Sigmoid colon (tissue), 7 donors: ENCODE measurements around the gene DENND5A. TPM values are rescaled to one million over a fixed set of nuclear protein-coding genes. Genes with fewer than 3 reads are reported as not detected.

Source experiments
- DNase-seq: peaks from one replicate; pipeline ENCODE4 v3.0.0-alpha.2; 2019
- H3K27ac ChIP-seq, 4 donors: fragments of 200-600 bp; sonication (generic); one replicate each; pipeline ENCODE4 v1.5.1; 2016 to 2019; ENCODE audit warnings: mild to moderate bottlenecking in 1 of 4
- H3K27me3 ChIP-seq, 3 donors: fragments of 200-600 bp; sonication (generic); one replicate each; pipeline ENCODE4 v1.5.1; 2019; ENCODE audit warnings: mild to moderate bottlenecking in 1 of 3
- H3K36me3 ChIP-seq, 4 donors: fragments of 200-600 bp; sonication (generic); one replicate each; pipeline ENCODE4 v1.5.1; 2016 to 2019
- H3K4me1 ChIP-seq, 4 donors: fragments of 200-600 bp; sonication (generic); one replicate each; pipeline ENCODE4 v1.5.1; 2017 to 2019
- H3K4me3 ChIP-seq, 4 donors: fragments of 200-600 bp; sonication (generic); one replicate each; pipeline ENCODE4 v1.5.1; 2017 to 2019; ENCODE audit warnings: mild to moderate bottlenecking in 2 of 4, moderate library complexity in 1 of 4
- H3K9me3 ChIP-seq, 4 donors: fragments of 200-600 bp in 3 of 4; sonication (generic) in 3 of 4; one replicate each; pipeline versions ENCODE4 v1.5.1 to v1.6.1; 2013 to 2019
- CTCF ChIP-seq, 4 experiments: fragments of 450-650 bp in 3 of 4; fragments of 200-600 bp in 1 of 4; IDR thresholded peaks; one replicate each; pipeline ENCODE4 v1.5.1; 2016 to 2019; ENCODE audit warnings: antibody characterized with exemption in 4 of 4, mild to moderate bottlenecking in 3 of 4, moderate library complexity in 2 of 4
- EP300 ChIP-seq, 4 donors: sonication (generic); formaldehyde crosslinking; IDR thresholded peaks; one replicate each; pipeline ENCODE4 v1.6.1; 2017; ENCODE audit warnings: antibody characterized with exemption in 4 of 4
- POLR2A ChIP-seq, 2 donors: fragments of 450-650 bp; IDR thresholded peaks; one replicate each; pipeline ENCODE4 v1.6.1; 2016; ENCODE audit warnings: antibody characterized with exemption in 2 of 2, mild to moderate bottlenecking in 2 of 2, moderate library complexity in 2 of 2
- POLR2AphosphoS5 ChIP-seq, 4 donors: sonication (generic); formaldehyde crosslinking; IDR thresholded peaks; one replicate each; pipeline ENCODE4 v1.6.1; 2017; ENCODE audit warnings: antibody characterized with exemption in 4 of 4
- WGBS, 2 donors: extraction: QIAGEN DNeasy Blood & Tissue Kit; methylation state at CpG; one replicate each; pipeline ENCODE4 v1.1.7; 2013; 5-methylcytosine and 5-hydroxymethylcytosine counted together
- intact Hi-C: fragments of 100-400 bp; cut with DNase I; formaldehyde crosslinking; loops from one replicate; pipeline ENCODE4 v1.15.1; 2023
- polyA plus RNA-seq, 3 donors: library from polyadenylated mRNA; stranded (reverse); fragments of 200-250 nt; gene quantifications; one replicate each; pipeline ENCODE4 v1.2.3, GENCODE V29; 2013
- total RNA-seq, 4 donors: library from RNA; depleted of rRNA; stranded (reverse); fragments of >200 nt; gene quantifications; one replicate each; pipeline ENCODE4 v1.1.0, GENCODE V29; 2016
- donor health status: healthy with polysubstance abuse.
- donor health status: Bipolar disorder and iron deficiency.
- donor health status: healthy.

DENND5A gene
- total and polyA plus RNA-seq, 7 donors = 9.7 to 130 (median 89.2) TPM

DNA sequence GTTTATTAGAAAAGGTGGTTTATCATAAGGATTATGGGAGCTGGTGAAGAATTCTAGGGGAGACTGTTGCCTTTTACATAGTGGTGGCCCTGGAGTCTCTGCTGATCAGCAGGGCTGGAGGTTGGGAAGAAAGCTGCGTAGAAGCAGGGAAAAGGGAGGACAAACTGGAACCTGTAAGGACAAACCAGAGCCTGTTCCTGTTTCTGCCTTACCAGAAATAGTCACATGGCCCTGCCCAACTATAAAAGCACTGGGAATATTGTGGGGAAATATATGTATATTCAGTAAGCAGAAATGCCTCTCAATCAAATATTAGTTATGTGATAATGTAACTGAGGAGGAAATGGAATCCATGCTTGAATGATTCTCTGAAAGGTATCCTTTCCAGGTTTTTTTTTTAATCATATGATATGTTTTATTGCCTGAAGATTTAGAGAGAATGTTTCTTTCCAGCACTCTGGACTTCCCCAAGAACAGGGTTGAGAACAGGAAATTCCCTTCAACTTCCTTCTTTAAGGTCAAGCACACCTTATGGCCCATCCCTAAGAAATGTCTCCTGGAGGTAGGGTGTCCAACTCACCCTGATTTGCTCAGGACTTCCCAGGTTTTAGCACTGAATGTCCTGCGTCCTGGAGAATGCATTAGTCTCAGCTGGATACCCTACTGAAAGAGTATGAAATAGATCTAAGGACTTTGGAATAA, 139.8 kb downstream of the DENND5A start:
- no peak overlapping the region for H3K27ac ChIP-seq
- TF ChIP-seq POLR2AphosphoS5 (IDR thresholded peaks at IDR 0.05) (no peak), CTCF (IDR thresholded peaks at IDR 0.05) (no peak), EP300 (IDR thresholded peaks at IDR 0.05) (no peak), POLR2A (IDR thresholded peaks at IDR 0.05) (no peak)
- no peaks in the 10 kb centered on the region for H3K36me3 ChIP-seq
- WGBS, 2 donors = 64 to 85% methylated on average over 2 of the region's 2 CpGs
- H3K4me3 ChIP-seq = no peak overlapping the region
- H3K9me3 ChIP-seq = no peaks in the 10 kb centered on the region
- intact Hi-C loops = no loop called here
- DNase-seq = no peak
- no peaks in the 10 kb centered on the region for H3K27me3 ChIP-seq
- no peaks in the 10 kb centered on the region for H3K4me1 ChIP-seq

DNA sequence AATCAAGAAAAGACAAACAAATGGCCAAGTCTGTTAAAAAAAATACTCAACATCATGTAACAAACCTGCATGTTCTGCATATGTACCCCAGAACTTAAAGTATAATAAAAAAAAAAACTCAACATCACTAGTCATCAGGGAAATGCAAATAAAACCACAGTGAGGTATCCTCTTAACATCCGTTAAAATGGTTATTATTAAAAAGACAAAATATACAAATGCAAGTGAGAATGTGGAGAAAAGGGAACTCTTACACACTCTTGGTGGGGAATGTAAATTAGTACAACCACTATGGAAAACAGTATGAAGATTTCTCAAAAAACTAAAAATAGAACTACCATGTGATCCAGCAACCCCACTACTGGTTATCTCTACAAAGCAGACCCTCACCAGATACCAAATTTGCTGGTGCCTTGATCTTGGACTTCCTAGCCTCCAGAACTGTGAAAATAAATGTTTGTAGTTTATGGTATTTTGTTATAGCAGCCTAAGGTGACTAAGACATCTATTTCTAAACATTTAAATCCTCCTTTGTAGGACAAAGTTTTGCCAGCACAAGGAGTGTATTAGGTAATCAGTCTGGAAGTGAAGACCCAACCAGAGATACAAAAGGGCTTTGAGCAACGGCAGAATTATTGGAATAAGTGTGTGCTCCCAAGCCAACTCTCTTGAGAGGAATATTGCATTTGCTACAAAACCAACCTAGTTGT, 141.4 kb downstream of the DENND5A start:
- TF ChIP-seq POLR2A (IDR thresholded peaks at IDR 0.05) (no peak), CTCF (IDR thresholded peaks at IDR 0.05) (no peak), EP300 (IDR thresholded peaks at IDR 0.05) (no peak), POLR2AphosphoS5 (IDR thresholded peaks at IDR 0.05) (no peak)
- Histone ChIP-seq H3K27ac (no peak overlapping the region), H3K9me3 (no peaks in the 10 kb centered on the region), H3K4me1 (no peaks in the 10 kb centered on the region), H3K4me3 (no peak overlapping the region), H3K27me3 (no peaks in the 10 kb centered on the region), H3K36me3 (no peaks in the 10 kb centered on the region)
- WGBS, 2 donors = 85 to 91% methylated on average over 2 of the region's 2 CpGs
- intact Hi-C loops = no loop called here
- DNase-seq = no peak

GRCh38 chr11:9121469-9121796, 143.7 kb downstream of the DENND5A start:
- intact Hi-C loops = no loop called here
- Histone ChIP-seq H3K36me3 (peaks cover 0 to 3% (median 0%) of the 10 kb centered on the region in 4 donors), H3K27me3 (no peaks in the 10 kb centered on the region), H3K4me3 (no peak overlapping the region), H3K4me1 (no peaks in the 10 kb centered on the region), H3K27ac (no peak overlapping the region), H3K9me3 (no peaks in the 10 kb centered on the region)
- TF ChIP-seq EP300 (IDR thresholded peaks at IDR 0.05) = no peak
- no peak for TF ChIP-seq POLR2AphosphoS5 (IDR thresholded peaks at IDR 0.05)
- TF ChIP-seq CTCF (IDR thresholded peaks at IDR 0.05) = no peak
- no peak for TF ChIP-seq POLR2A (IDR thresholded peaks at IDR 0.05)
- 95 to 96% methylated on average over 2 of the region's 2 CpGs for WGBS, 2 donors
- no peak for DNase-seq

GRCh38 chr11:9120664-9121468, 144.3 kb downstream of the DENND5A start:
- Histone ChIP-seq H3K36me3 (peaks cover 0 to 3% (median 0%) of the 10 kb centered on the region in 4 donors), H3K4me3 (no peak overlapping the region), H3K4me1 (no peaks in the 10 kb centered on the region), H3K9me3 (no peaks in the 10 kb centered on the region), H3K27me3 (no peaks in the 10 kb centered on the region), H3K27ac (no peak overlapping the region)
- TF ChIP-seq POLR2AphosphoS5 (IDR thresholded peaks at IDR 0.05) (no peak), EP300 (IDR thresholded peaks at IDR 0.05) (no peak), CTCF (IDR thresholded peaks at IDR 0.05) (no peak), POLR2A (IDR thresholded peaks at IDR 0.05) (no peak)
- 71 to 78% methylated on average over 9 of the region's 9 CpGs for WGBS, 2 donors
- no peak for DNase-seq
- intact Hi-C loops = no loop called here
